Spleen (tissue), 11 donors: Measurements from ENCODE around the gene EIF2AK3. TPM values are rescaled to one million over a fixed set of nuclear protein-coding genes. Genes with fewer than 3 reads are reported as not detected.

ENCODE experiments used
- DNase-seq: peaks from one replicate; pipeline ENCODE4 v3.0.0-alpha.2; 2020
- H3K27ac ChIP-seq, 8 donors: fragments of 200-600 bp; sonication (generic) in 7 of 8; 1 replicate in 4 of 8; 2 replicates in 4 of 8; pipeline versions ENCODE4 v1.5.0 to v1.8.0; 2016 to 2021; ENCODE audit warnings: inconsistent platforms in 4 of 8, mild to moderate bottlenecking in 4 of 8, moderate library complexity in 1 of 8
- H3K27me3 ChIP-seq, 7 donors: fragments of 200-600 bp; sonication (generic) in 6 of 7; replicated peaks in 1 of 7; 1 replicate in 4 of 7; 2 replicates in 3 of 7; pipeline versions ENCODE4 v1.5.0 to v1.8.0; 2016 to 2021; ENCODE audit warnings: inconsistent platforms in 3 of 7, mild to moderate bottlenecking in 1 of 7
- H3K36me3 ChIP-seq, 6 donors: fragments of 200-600 bp; sonication (generic) in 5 of 6; 1 replicate in 4 of 6; 2 replicates in 2 of 6; pipeline versions ENCODE4 v1.5.0 to v1.8.0; 2016 to 2021; ENCODE audit warnings: inconsistent platforms in 2 of 6
- H3K4me1 ChIP-seq, 6 donors: fragments of 200-600 bp; sonication (generic) in 5 of 6; 1 replicate in 3 of 6; 2 replicates in 3 of 6; pipeline versions ENCODE4 v1.5.0 to v1.8.0; 2016 to 2021; ENCODE audit warnings: inconsistent platforms in 3 of 6
- H3K4me3 ChIP-seq, 8 donors: fragments of 200-600 bp; sonication (generic) in 7 of 8; 1 replicate in 4 of 8; 2 replicates in 4 of 8; pipeline versions ENCODE4 v1.5.0 to v1.8.0; 2016 to 2021; ENCODE audit warnings: inconsistent platforms in 4 of 8, mild to moderate bottlenecking in 4 of 8, moderate library complexity in 2 of 8
- H3K9me3 ChIP-seq, 8 donors: fragments of 200-600 bp; sonication (generic) in 7 of 8; 1 replicate in 4 of 8; 2 replicates in 4 of 8; pipeline versions ENCODE4 v1.5.0 to v1.8.0; 2016 to 2021; ENCODE audit warnings: inconsistent platforms in 4 of 8
- CTCF ChIP-seq, 11 experiments: fragments of 200-600 bp in 7 of 11; fragments of 450-650 bp in 4 of 11; sonication (generic) in 4 of 11; IDR thresholded peaks in 8 of 11; conservative IDR thresholded peaks in 3 of 11; 1 replicate in 7 of 11; 2 replicates in 4 of 11; pipeline versions ENCODE4 v1.4.0 to v1.8.0; 2016 to 2021; ENCODE audit warnings: antibody characterized with exemption in 11 of 11, inconsistent platforms in 4 of 11, mild to moderate bottlenecking in 1 of 11
- POLR2A ChIP-seq, 3 donors: fragments of 450-650 bp; IDR thresholded peaks; one replicate each; pipeline ENCODE4 v1.5.1; 2017; ENCODE audit warnings: antibody characterized with exemption in 3 of 3, mild to moderate bottlenecking in 1 of 3
- POLR2AphosphoS5 ChIP-seq, 3 donors: sonication (generic); formaldehyde crosslinking; IDR thresholded peaks; one replicate each; pipeline ENCODE4 v1.5.1; 2017; ENCODE audit warnings: antibody characterized with exemption in 3 of 3
- WGBS, 5 donors: extraction: QIAGEN DNeasy Blood & Tissue Kit in 3 of 5; methylation state at CpG; one replicate each; pipeline versions ENCODE4 v1.1.5 to v1.1.7; 2013 to 2018; 5-methylcytosine and 5-hydroxymethylcytosine counted together
- intact Hi-C: fragments of 100-400 bp; cut with DNase I; formaldehyde crosslinking; loops from one replicate; pipeline ENCODE4 v1.15.0; 2023; ENCODE audit warnings: low total_unique reads
- polyA plus RNA-seq, 3 donors: library from polyadenylated mRNA; stranded (reverse); fragments of 200-250 nt; gene quantifications; one replicate each; pipeline ENCODE4 v1.2.1, GENCODE V29; 2013
- total RNA-seq, 7 donors: library from RNA; depleted of rRNA in 3 of 7; stranded (reverse); fragments of >200 nt in 3 of 7; fragmentation: NEBNext Ultra II Directional in 4 of 7; extraction: Animal tissue kit (Norgen Biotek cat#: 25700) in 4 of 7; gene quantifications; one replicate each; pipeline versions ENCODE4 v1.1.0 to v1.2.1, GENCODE V29; 2016 to 2021
- donor health status: healthy with polysubstance abuse.
- donor health status: DM: no; HTN: no; CAD: no; lungs with moderate emphysema.
- donor health status: DM: no; HTN: no; CAD: no.
- donor health status: Bipolar disorder and iron deficiency.
- donor health status: healthy.
- donor health status: DM: no; HTN: no; CAD: no.
- donor health status: DM: yes; HTN: yes; CAD: no.

The EIF2AK3 gene
- total and polyA plus RNA-seq, 10 donors: 4.3 to 29.8 (median 21.2) TPM

- 91 to 94% (median 94%) methylated on average over 4 of the region's 4 CpGs for WGBS, 5 donors
- Histone ChIP-seq H3K27ac (no peak overlapping the region), H3K36me3 (no peaks in the 10 kb centered on the region), H3K4me1 (no peaks in the 10 kb centered on the region), H3K4me3 (no peak overlapping the region), H3K9me3 (no peaks in the 10 kb centered on the region), H3K27me3 (peaks cover 0 to 5% (median 0%) of the 10 kb centered on the region in 7 donors)
- DNase-seq: no peak
- TF ChIP-seq POLR2AphosphoS5 (IDR thresholded peaks at IDR 0.05): no peak
- no peak for TF ChIP-seq CTCF (IDR thresholded peaks at IDR 0.05 in 8 of 11, conservative IDR thresholded peaks at IDR 0.05 in 3 of 11)
- TF ChIP-seq POLR2A (IDR thresholded peaks at IDR 0.05): no peak
- intact Hi-C loops: no loop called here
These were observed 97.2 kb downstream of the EIF2AK3 start for GRCh38 chr2:88530081-88530480.

- H3K4me3 ChIP-seq: no peak overlapping the region
- H3K27me3 ChIP-seq: peaks cover 0 to 6% (median 0%) of the 10 kb centered on the region in 7 donors
- DNase-seq: no peak
- 73 to 90% (median 86%) methylated on average over 2 of the region's 2 CpGs for WGBS, 5 donors
- no peak overlapping the region for H3K27ac ChIP-seq
- no peaks in the 10 kb centered on the region for H3K4me1 ChIP-seq
- no peak for TF ChIP-seq POLR2AphosphoS5 (IDR thresholded peaks at IDR 0.05)
- no peak for TF ChIP-seq POLR2A (IDR thresholded peaks at IDR 0.05)
- H3K36me3 ChIP-seq: no peaks in the 10 kb centered on the region
- intact Hi-C loops: no loop called here
- H3K9me3 ChIP-seq: no peaks in the 10 kb centered on the region
These were observed 105.7 kb downstream of the EIF2AK3 start for GRCh38 chr2:88521445-88522073.

GRCh38 chr2:88517759-88518201 is 109.5 kb downstream of the EIF2AK3 start:
- no peak for DNase-seq
- intact Hi-C loops: no loop called here
- TF ChIP-seq CTCF (IDR thresholded peaks at IDR 0.05 in 8 of 11, conservative IDR thresholded peaks at IDR 0.05 in 3 of 11) (no peak), POLR2A (IDR thresholded peaks at IDR 0.05) (no peak), POLR2AphosphoS5 (IDR thresholded peaks at IDR 0.05) (no peak)
- Histone ChIP-seq H3K36me3 (no peaks in the 10 kb centered on the region), H3K27ac (no peak overlapping the region), H3K4me1 (no peaks in the 10 kb centered on the region), H3K27me3 (peaks cover 0 to 17% (median 0%) of the 10 kb centered on the region in 7 donors), H3K4me3 (no peak overlapping the region), H3K9me3 (peaks cover 0 to 7% (median 0%) of the 10 kb centered on the region in 8 donors)
- WGBS, 5 donors: 58 to 66% (median 62%) methylated on average over 6 of the region's 6 CpGs

Other genes starting within 250 kb of the EIF2AK3 start
- gene FOXI3, start 174.8 kb downstream of the EIF2AK3 start, total RNA-seq: not detected
- not detected for gene FOXI3, start 174.8 kb downstream of the EIF2AK3 start, polyA plus RNA-seq
- 10 to 100 TPM; 11.3 to 31.9 (median 22.4) TPM for gene RPIA, start 64.2 kb upstream of the EIF2AK3 start, total RNA-seq
- 10 to 100 TPM; 26.5 to 43.2 (median 34.3) TPM for gene RPIA, start 64.2 kb upstream of the EIF2AK3 start, polyA plus RNA-seq